Neuronal stem cell (in vitro differentiated cells): ENCODE data around the gene SEPHS2.
A peak's percentile ranks its signal among the peaks of the same experiment; 100 is the strongest.

ENCODE experiments used
- DNase-seq: peaks from one replicate; pipeline ENCODE4 v3.0.0-alpha.2; 2013; ENCODE audit warnings: low spot score
- H2AFZ ChIP-seq: one replicate; pipeline ENCODE4 v1.6.1; 2013; ENCODE audit warnings: mild to moderate bottlenecking, low read length, inconsistent platforms
- H2AK5ac ChIP-seq: 2 replicates; pipeline ENCODE4 v1.6.1; 2013; ENCODE audit warnings: low read depth, mild to moderate bottlenecking, inconsistent platforms, low read length, moderate library complexity, mixed read lengths
- H2BK120ac ChIP-seq: 2 replicates; pipeline ENCODE4 v1.6.1; 2013; ENCODE audit warnings: low read depth, mild to moderate bottlenecking, inconsistent platforms, low read length, moderate library complexity, mixed read lengths
- H2BK12ac ChIP-seq: one replicate; pipeline ENCODE4 v1.6.1; 2013; ENCODE audit warnings: low read length, inconsistent platforms
- H2BK15ac ChIP-seq: 2 replicates; pipeline ENCODE4 v1.6.1; 2013; ENCODE audit warnings: mild to moderate bottlenecking, low read length, inconsistent platforms, mixed read lengths
- H2BK5ac ChIP-seq: one replicate; pipeline ENCODE4 v1.6.1; 2013; ENCODE audit warnings: inconsistent platforms, mild to moderate bottlenecking, low read length, moderate library complexity
- H3K14ac ChIP-seq: one replicate; pipeline ENCODE4 v1.6.1; 2013; ENCODE audit warnings: low read length, inconsistent platforms
- H3K18ac ChIP-seq: 2 replicates; pipeline ENCODE4 v1.6.1; 2013; ENCODE audit warnings: low read length, inconsistent platforms
- H3K23ac ChIP-seq: 2 replicates; pipeline ENCODE4 v1.6.1; 2013; ENCODE audit warnings: low read depth, mild to moderate bottlenecking, mixed read lengths, low read length, inconsistent platforms; ENCODE audit not compliant: poor library complexity
- H3K27ac ChIP-seq: replicated peaks from 3 replicates; pipeline ENCODE4 v1.5.1; 2013; ENCODE audit warnings: low read length, inconsistent platforms
- H3K27me3 ChIP-seq, 3 experiments: 2 replicates each; pipeline ENCODE4 v1.6.1; 2013; ENCODE audit warnings: low read length in 3 of 3, mild to moderate bottlenecking in 2 of 3, inconsistent platforms in 1 of 3, low read depth in 1 of 3, mixed read lengths in 1 of 3, moderate library complexity in 1 of 3; ENCODE audit not compliant: control insufficient read depth in 3 of 3, insufficient read depth in 3 of 3
- H3K36me3 ChIP-seq, 2 donors: replicated peaks in 1 of 2; 2 replicates each; pipeline ENCODE4 v1.6.1; 2013; ENCODE audit warnings: low read length in 2 of 2; ENCODE audit not compliant: control insufficient read depth in 2 of 2, insufficient read depth in 2 of 2
- H3K4ac ChIP-seq: 2 replicates; pipeline ENCODE4 v1.6.1; 2013; ENCODE audit warnings: inconsistent platforms, mild to moderate bottlenecking, low read length, moderate library complexity
- H3K4me1 ChIP-seq, 2 donors: 1 replicate in 1 of 2; 2 replicates in 1 of 2; pipeline ENCODE4 v1.6.1; 2013; ENCODE audit warnings: low read length in 2 of 2, low read depth in 1 of 2; ENCODE audit not compliant: control insufficient read depth in 2 of 2, insufficient read depth in 1 of 2
- H3K4me2 ChIP-seq: one replicate; pipeline ENCODE4 v1.6.1; 2013; ENCODE audit warnings: mild to moderate bottlenecking, low read length, inconsistent platforms; ENCODE audit not compliant: insufficient read depth, poor library complexity, severe bottlenecking
- H3K4me3 ChIP-seq, 2 donors: 2 replicates each; pipeline ENCODE4 v1.5.1; 2013; ENCODE audit warnings: low read length in 2 of 2, mild to moderate bottlenecking in 2 of 2, inconsistent platforms in 1 of 2, moderate library complexity in 1 of 2
- H3K79me1 ChIP-seq: one replicate; pipeline ENCODE4 v1.6.1; 2013; ENCODE audit warnings: low read depth, mild to moderate bottlenecking, inconsistent platforms, low read length, moderate library complexity
- H3K9ac ChIP-seq: one replicate; pipeline ENCODE4 v1.6.1; 2013; ENCODE audit warnings: mild to moderate bottlenecking, low read depth, low read length, inconsistent platforms; ENCODE audit not compliant: poor library complexity
- H3K9me3 ChIP-seq, 2 donors: replicated peaks in 1 of 2; 2 replicates each; pipeline versions ENCODE3 to v1.6.1; 2013; ENCODE audit warnings: low read length in 2 of 2, mild to moderate bottlenecking in 2 of 2, inconsistent platforms in 1 of 2, low read depth in 1 of 2, mixed read lengths in 1 of 2, moderate library complexity in 1 of 2; ENCODE audit not compliant: control insufficient read depth in 2 of 2, insufficient read depth in 1 of 2
- H4K8ac ChIP-seq: one replicate; pipeline ENCODE4 v1.6.1; 2013; ENCODE audit warnings: low read depth, mild to moderate bottlenecking, inconsistent platforms, low read length, moderate library complexity
- H4K91ac ChIP-seq: one replicate; pipeline ENCODE4 v1.6.1; 2013; ENCODE audit warnings: low read length, low read depth, mild to moderate bottlenecking, inconsistent platforms; ENCODE audit not compliant: poor library complexity
- WGBS, 2 donors: extraction: QIAGEN DNeasy Blood & Tissue Kit; methylation state at CpG; one replicate each; pipeline ENCODE4 v1.1.7; 2013; ENCODE audit warnings: missing lambda C conversion rate in 2 of 2, mixed read lengths in 1 of 2; ENCODE audit not compliant: insufficient read length in 2 of 2, insufficient replicate concordance in 1 of 2; ENCODE audit errors: extremely low coverage in 2 of 2; 5-methylcytosine and 5-hydroxymethylcytosine counted together

The SEPHS2 gene

GRCh38 chr16:30417529-30418349 is 27.9 kb downstream of the SEPHS2 start:
- peak; percentile 94 for DNase-seq
- H3K14ac ChIP-seq = peak overlapping the region; percentile 17
- peaks cover 15 to 86% of the 10 kb centered on the region in 2 donors for H3K36me3 ChIP-seq
- no peak overlapping the region for H2BK5ac ChIP-seq
- H3K23ac ChIP-seq = peak overlapping the region; percentile 96
- no peak overlapping the region for H3K4ac ChIP-seq
- H2AFZ ChIP-seq = no peak overlapping the region
- H2BK12ac ChIP-seq = peak overlapping the region; percentile 16
- WGBS, 2 donors = no CpG with 5 or more reads among the region's 140 CpGs
- peaks cover 3% of the 10 kb centered on the region for H3K79me1 ChIP-seq
- H3K18ac ChIP-seq = peak overlapping the region; percentile 90
- peak overlapping the region; percentile 67 for H3K27ac ChIP-seq
- peak overlapping the region; percentile 78 for H3K9ac ChIP-seq
- no peak overlapping the region for H2BK120ac ChIP-seq
- H3K4me2 ChIP-seq = peak overlapping the region; percentile 93
- peaks cover 0 to 2% of the 10 kb centered on the region in 2 donors for H3K4me1 ChIP-seq
- H3K4me3 ChIP-seq = peak overlapping the region in 1 of 2 donors; percentile 84
- no peaks in the 10 kb centered on the region for H3K9me3 ChIP-seq
- H2AK5ac ChIP-seq = peak overlapping the region; percentile 78
- no peak overlapping the region for H4K91ac ChIP-seq
- H3K27me3 ChIP-seq = no peaks in the 10 kb centered on the region
- peak overlapping the region; percentile 17 for H4K8ac ChIP-seq
- H2BK15ac ChIP-seq = peak overlapping the region; percentile 96

- H3K18ac ChIP-seq = peak overlapping the region; percentile 31
- no peak overlapping the region for H2BK5ac ChIP-seq
- H3K27ac ChIP-seq = no peak overlapping the region
- H3K4me1 ChIP-seq = peaks cover 0 to 2% of the 10 kb centered on the region in 2 donors
- no peak overlapping the region for H2AFZ ChIP-seq
- no peak overlapping the region for H4K91ac ChIP-seq
- peaks cover 11 to 86% of the 10 kb centered on the region in 2 donors for H3K36me3 ChIP-seq
- no peak for DNase-seq
- no peak overlapping the region for H3K14ac ChIP-seq
- H2BK120ac ChIP-seq = no peak overlapping the region
- peak overlapping the region; percentile 78 for H2AK5ac ChIP-seq
- peak overlapping the region; percentile 78 for H3K9ac ChIP-seq
- H3K79me1 ChIP-seq = peaks cover 3% of the 10 kb centered on the region
- WGBS, 2 donors = no CpG with 5 or more reads among the region's 18 CpGs
- H3K4me2 ChIP-seq = peak overlapping the region; percentile 93
- peak overlapping the region; percentile 96 for H3K23ac ChIP-seq
- no peaks in the 10 kb centered on the region for H3K9me3 ChIP-seq
- H2BK15ac ChIP-seq = no peak overlapping the region
- no peak overlapping the region for H4K8ac ChIP-seq
- no peaks in the 10 kb centered on the region for H3K27me3 ChIP-seq
- H3K4ac ChIP-seq = no peak overlapping the region
- H2BK12ac ChIP-seq = no peak overlapping the region
- H3K4me3 ChIP-seq = peak overlapping the region in 1 of 2 donors; percentile 84
Measured at GRCh38 chr16:30416624-30417528, 28.8 kb downstream of the SEPHS2 start.

- no peak overlapping the region for H3K14ac ChIP-seq
Measured at GRCh38 chr16:30416047-30416603, 29.5 kb downstream of the SEPHS2 start.

More at GRCh38 chr16:30416047-30416603, 29.5 kb downstream of the SEPHS2 start:
- no peak overlapping the region for H3K27ac ChIP-seq
- no peak overlapping the region for H3K9ac ChIP-seq
- H3K9me3 ChIP-seq = no peaks in the 10 kb centered on the region
- WGBS, 2 donors = no CpG with 5 or more reads among the region's 4 CpGs
- no peak overlapping the region for H4K8ac ChIP-seq
- no peaks in the 10 kb centered on the region for H3K27me3 ChIP-seq
- no peak overlapping the region for H3K23ac ChIP-seq
- H3K4me3 ChIP-seq = no peak overlapping the region
- H2AK5ac ChIP-seq = no peak overlapping the region
- peaks cover 15 to 86% of the 10 kb centered on the region in 2 donors for H3K36me3 ChIP-seq
- H3K4ac ChIP-seq = no peak overlapping the region
- H2BK12ac ChIP-seq = no peak overlapping the region
- no peak overlapping the region for H3K18ac ChIP-seq
- no peak overlapping the region for H4K91ac ChIP-seq
- H2AFZ ChIP-seq = no peak overlapping the region
- no peak overlapping the region for H2BK15ac ChIP-seq
- H2BK120ac ChIP-seq = no peak overlapping the region
- DNase-seq = no peak
- H3K4me2 ChIP-seq = no peak overlapping the region
- peaks cover 0 to 2% of the 10 kb centered on the region in 2 donors for H3K4me1 ChIP-seq
- no peak overlapping the region for H2BK5ac ChIP-seq
- peaks cover 5% of the 10 kb centered on the region for H3K79me1 ChIP-seq
